Fibroblast of lung (primary cell): ENCODE results near the gene ADAMTS10.

Experiments used
- EZH2 ChIP-seq: IDR thresholded peaks from 2 replicates; pipeline ENCODE4 v1.5.1; 2012; ENCODE audit warnings: low read length, control low read depth, mild to moderate bottlenecking; ENCODE audit errors: missing control alignments
- TF ChIP-seq, protein P1 (sequence below), 2 donors: IDR thresholded peaks in 1 of 2; conservative IDR thresholded peaks in 1 of 2; 1 replicate in 1 of 2; 2 replicates in 1 of 2; pipeline ENCODE4 v1.5.1; 2011 to 2012; ENCODE audit warnings: low read length in 2 of 2, control low read depth in 1 of 2, inconsistent platforms in 1 of 2, low read depth in 1 of 2, mild to moderate bottlenecking in 1 of 2

DNA sequence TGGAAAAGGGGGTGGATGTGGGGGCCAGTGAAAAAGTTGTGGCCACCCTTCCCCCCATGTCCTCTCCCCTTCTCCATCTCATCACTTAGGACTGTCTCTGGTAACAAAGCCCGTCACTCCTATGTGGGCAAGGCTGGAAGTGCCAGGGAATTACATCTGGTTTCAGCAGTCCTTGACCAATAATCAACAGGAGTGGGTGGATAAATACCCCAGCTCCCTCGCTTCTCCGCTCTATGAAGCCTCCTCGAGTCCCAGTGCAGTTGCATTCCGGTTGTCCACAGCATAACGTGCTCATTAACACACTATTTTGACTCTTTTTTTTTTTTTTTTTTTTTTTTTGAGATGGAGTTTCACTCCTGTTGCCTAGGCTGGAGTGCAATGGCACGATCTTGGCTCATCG is 64.8 kb downstream of the ADAMTS10 start:
- TF ChIP-seq, protein P1, sequence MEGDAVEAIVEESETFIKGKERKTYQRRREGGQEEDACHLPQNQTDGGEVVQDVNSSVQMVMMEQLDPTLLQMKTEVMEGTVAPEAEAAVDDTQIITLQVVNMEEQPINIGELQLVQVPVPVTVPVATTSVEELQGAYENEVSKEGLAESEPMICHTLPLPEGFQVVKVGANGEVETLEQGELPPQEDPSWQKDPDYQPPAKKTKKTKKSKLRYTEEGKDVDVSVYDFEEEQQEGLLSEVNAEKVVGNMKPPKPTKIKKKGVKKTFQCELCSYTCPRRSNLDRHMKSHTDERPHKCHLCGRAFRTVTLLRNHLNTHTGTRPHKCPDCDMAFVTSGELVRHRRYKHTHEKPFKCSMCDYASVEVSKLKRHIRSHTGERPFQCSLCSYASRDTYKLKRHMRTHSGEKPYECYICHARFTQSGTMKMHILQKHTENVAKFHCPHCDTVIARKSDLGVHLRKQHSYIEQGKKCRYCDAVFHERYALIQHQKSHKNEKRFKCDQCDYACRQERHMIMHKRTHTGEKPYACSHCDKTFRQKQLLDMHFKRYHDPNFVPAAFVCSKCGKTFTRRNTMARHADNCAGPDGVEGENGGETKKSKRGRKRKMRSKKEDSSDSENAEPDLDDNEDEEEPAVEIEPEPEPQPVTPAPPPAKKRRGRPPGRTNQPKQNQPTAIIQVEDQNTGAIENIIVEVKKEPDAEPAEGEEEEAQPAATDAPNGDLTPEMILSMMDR (conservative IDR thresholded peaks at IDR 0.05 in 1 of 2, IDR thresholded peaks at IDR 0.05 in 1 of 2; ENCODE audit: low read depth in 1 of 2, low read length in 2 of 2) = no peak
- no peak for TF ChIP-seq EZH2
